Lower lobe of right lung (tissue), 2 donors: Measurements from ENCODE around the gene CDKL2. TPM values are rescaled to one million over a fixed set of nuclear protein-coding genes. Genes with fewer than 3 reads are reported as not detected.

Experiments used
- ATAC-seq, 2 donors: fragments of 200-7000 bp; cut with Tn5 transposase; one replicate each; pipeline ENCODE4 v1.9.1; 2020 to 2022; ENCODE audit warnings: mild to moderate bottlenecking in 2 of 2, moderate library complexity in 2 of 2
- DNase-seq: peaks from one replicate; pipeline ENCODE4 v3.0.0-alpha.2; 2020
- H3K27ac ChIP-seq: fragments of 200-600 bp; one replicate; pipeline ENCODE4 v1.8.0; 2022
- H3K27me3 ChIP-seq: fragments of 200-600 bp; one replicate; pipeline ENCODE4 v1.8.0; 2022; ENCODE audit warnings: low read depth
- H3K36me3 ChIP-seq: fragments of 200-600 bp; one replicate; pipeline ENCODE4 v1.8.0; 2022; ENCODE audit warnings: mild to moderate bottlenecking
- H3K4me1 ChIP-seq: fragments of 200-600 bp; one replicate; pipeline ENCODE4 v1.8.0; 2022
- H3K4me3 ChIP-seq: fragments of 200-600 bp; one replicate; pipeline ENCODE4 v1.8.0; 2022; ENCODE audit warnings: mild to moderate bottlenecking
- H3K9me3 ChIP-seq: fragments of 200-600 bp; one replicate; pipeline ENCODE4 v1.8.0; 2022
- intact Hi-C: fragments of 100-400 bp; cut with DNase I; formaldehyde crosslinking; loops from one replicate; pipeline ENCODE4 v1.11.0; 2022
- total RNA-seq: library from RNA; stranded (reverse); fragmentation: NEBNext Ultra II Directional; extraction: Animal tissue kit (Norgen Biotek cat#: 25700); gene quantifications from one replicate; pipeline ENCODE4 v1.2.1, GENCODE V29; 2021
- TF ChIP-seq, protein P1 (sequence below): fragments of 200-600 bp; IDR thresholded peaks from one replicate; pipeline ENCODE4 v1.8.0; 2022; ENCODE audit warnings: antibody characterized with exemption, mild to moderate bottlenecking
- donor health status: DM: no; HTN: yes; CAD: no; lungs with severe emphysema.

CDKL2 gene
- total RNA-seq, 1 donor from 2014 or later: 20.9 TPM

- H3K36me3 ChIP-seq: peaks cover 11% of the 10 kb centered on the region
- TF ChIP-seq, protein P1, sequence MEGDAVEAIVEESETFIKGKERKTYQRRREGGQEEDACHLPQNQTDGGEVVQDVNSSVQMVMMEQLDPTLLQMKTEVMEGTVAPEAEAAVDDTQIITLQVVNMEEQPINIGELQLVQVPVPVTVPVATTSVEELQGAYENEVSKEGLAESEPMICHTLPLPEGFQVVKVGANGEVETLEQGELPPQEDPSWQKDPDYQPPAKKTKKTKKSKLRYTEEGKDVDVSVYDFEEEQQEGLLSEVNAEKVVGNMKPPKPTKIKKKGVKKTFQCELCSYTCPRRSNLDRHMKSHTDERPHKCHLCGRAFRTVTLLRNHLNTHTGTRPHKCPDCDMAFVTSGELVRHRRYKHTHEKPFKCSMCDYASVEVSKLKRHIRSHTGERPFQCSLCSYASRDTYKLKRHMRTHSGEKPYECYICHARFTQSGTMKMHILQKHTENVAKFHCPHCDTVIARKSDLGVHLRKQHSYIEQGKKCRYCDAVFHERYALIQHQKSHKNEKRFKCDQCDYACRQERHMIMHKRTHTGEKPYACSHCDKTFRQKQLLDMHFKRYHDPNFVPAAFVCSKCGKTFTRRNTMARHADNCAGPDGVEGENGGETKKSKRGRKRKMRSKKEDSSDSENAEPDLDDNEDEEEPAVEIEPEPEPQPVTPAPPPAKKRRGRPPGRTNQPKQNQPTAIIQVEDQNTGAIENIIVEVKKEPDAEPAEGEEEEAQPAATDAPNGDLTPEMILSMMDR: no peak
- no peak overlapping the region for H3K4me3 ChIP-seq
- H3K27ac ChIP-seq: no peak overlapping the region
- intact Hi-C loops: no loop called here
- H3K9me3 ChIP-seq: no peaks in the 10 kb centered on the region
- DNase-seq (peak; percentile 65), ATAC-seq (peak; percentile 92)
- H3K4me1 ChIP-seq: peaks cover 10% of the 10 kb centered on the region
- H3K27me3 ChIP-seq: no peaks in the 10 kb centered on the region
These were observed 8.9 kb upstream of the CDKL2 start for GRCh38 chr4:75639124-75639695.

DNA sequence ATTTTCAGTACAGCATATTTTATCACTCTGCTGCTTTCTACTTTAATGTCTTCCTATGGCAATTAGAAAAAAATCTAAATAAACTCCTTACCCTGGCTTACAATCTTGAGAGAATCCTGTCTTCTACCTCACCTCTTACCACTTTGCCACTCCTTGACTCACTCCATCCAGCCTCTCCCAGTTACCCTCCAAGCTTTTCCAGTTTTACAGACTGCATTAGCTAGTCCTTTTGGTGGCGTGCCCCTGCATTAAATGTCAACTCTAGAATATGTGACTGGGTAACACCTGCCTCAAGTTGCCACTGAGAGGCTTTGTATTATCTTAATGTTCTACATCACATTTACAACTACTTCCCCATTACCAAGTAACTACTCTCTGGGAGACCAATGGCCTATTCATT lies 7.5 kb upstream of the CDKL2 start:
- no peak for ATAC-seq
- Histone ChIP-seq H3K4me1 (peaks cover 10% of the 10 kb centered on the region), H3K36me3 (peaks cover 5% of the 10 kb centered on the region), H3K27ac (no peak overlapping the region), H3K27me3 (no peaks in the 10 kb centered on the region), H3K4me3 (no peak overlapping the region), H3K9me3 (no peaks in the 10 kb centered on the region)
- TF ChIP-seq, protein P1: no peak
- DNase-seq: no peak
- intact Hi-C loops: no loop called here

DNA sequence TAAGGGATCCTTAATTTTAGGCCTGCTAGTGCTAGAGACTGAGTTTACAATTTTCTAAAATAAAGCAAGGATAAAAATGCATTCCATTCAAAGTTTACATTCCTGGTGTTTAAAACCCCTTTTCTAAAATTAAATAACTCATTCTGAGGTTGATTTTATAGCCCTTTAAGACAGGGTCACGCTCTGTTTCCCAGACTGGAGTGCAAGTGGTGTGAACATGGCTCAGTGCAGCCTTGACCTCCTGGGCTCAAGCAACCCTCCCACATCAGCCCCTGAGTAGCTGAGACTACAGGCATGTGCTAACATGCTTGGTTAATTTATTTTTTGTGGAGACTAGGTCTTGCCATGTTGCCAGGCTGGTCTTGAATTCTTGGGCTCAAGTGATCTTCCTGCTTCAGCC lies 6.8 kb upstream of the CDKL2 start:
- TF ChIP-seq, protein P1: no peak
- H3K36me3 ChIP-seq: peaks cover under 1% of the 10 kb centered on the region
- H3K9me3 ChIP-seq: no peaks in the 10 kb centered on the region
- H3K4me1 ChIP-seq: peaks cover 10% of the 10 kb centered on the region
- DNase-seq (no peak), ATAC-seq (no peak)
- intact Hi-C loops: no loop called here
- no peaks in the 10 kb centered on the region for H3K27me3 ChIP-seq
- H3K4me3 ChIP-seq: no peak overlapping the region
- H3K27ac ChIP-seq: no peak overlapping the region

GRCh38 chr4:75634951-75635350 lies 4.6 kb upstream of the CDKL2 start:
- no peak for ATAC-seq
- intact Hi-C loops: no loop called here
- no peak overlapping the region for H3K27ac ChIP-seq
- peaks cover 18% of the 10 kb centered on the region for H3K4me1 ChIP-seq
- TF ChIP-seq, protein P1: no peak
- DNase-seq: no peak
- H3K4me3 ChIP-seq: no peak overlapping the region
- no peaks in the 10 kb centered on the region for H3K36me3 ChIP-seq
- no peaks in the 10 kb centered on the region for H3K9me3 ChIP-seq
- H3K27me3 ChIP-seq: no peaks in the 10 kb centered on the region

GRCh38 chr4:75634281-75634680 lies 4.0 kb upstream of the CDKL2 start:
- TF ChIP-seq, protein P1: no peak
- Histone ChIP-seq H3K4me3 (no peak overlapping the region), H3K9me3 (no peaks in the 10 kb centered on the region), H3K27me3 (no peaks in the 10 kb centered on the region), H3K36me3 (no peaks in the 10 kb centered on the region), H3K4me1 (peaks cover 14% of the 10 kb centered on the region), H3K27ac (no peak overlapping the region)
- DNase-seq: no peak
- no peak for ATAC-seq
- intact Hi-C loops: no loop called here
